HG03025 (cell line): ENCODE measurements around the gene ZNF98.

Experiments used
- ATAC-seq: cut with Tn5 transposase; IDR thresholded peaks from one replicate; pipeline ENCODE4 v1.9.1; 2021; ENCODE audit warnings: mild to moderate bottlenecking, moderate library complexity; ENCODE audit not compliant: unreplicated experiment, low FRiP score

Gene ZNF98

DNA sequence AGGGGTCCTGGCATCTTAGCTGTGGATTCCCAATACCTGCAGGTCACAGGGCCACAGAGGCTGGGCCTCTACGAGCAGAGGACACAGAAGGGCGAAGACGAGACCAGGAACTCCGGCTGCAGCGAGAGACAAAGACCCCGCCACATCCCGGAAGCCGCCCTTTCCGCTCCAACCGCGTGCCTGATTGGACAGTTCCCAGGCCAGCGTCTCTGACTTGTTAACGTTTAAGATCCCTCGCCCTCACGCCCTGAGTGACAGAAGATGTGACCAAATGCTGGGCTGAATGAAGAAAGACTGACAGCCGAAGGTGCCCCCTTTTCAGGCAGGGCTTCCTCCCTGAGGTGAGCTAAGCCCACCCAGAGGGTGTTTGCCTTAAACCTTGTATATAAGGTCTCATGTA lies at the start of gene ZNF98:
Gene ZNF98 (minus strand): TSS at position 136 of the 400 bp plus-strand sequence. CDS start 122 bp downstream, at position 14.
- no peak for ATAC-seq

- ATAC-seq, result no peak
These were observed 24.5 kb upstream of the ZNF98 start for GRCh38 chr19:22446605-22447004.

DNA sequence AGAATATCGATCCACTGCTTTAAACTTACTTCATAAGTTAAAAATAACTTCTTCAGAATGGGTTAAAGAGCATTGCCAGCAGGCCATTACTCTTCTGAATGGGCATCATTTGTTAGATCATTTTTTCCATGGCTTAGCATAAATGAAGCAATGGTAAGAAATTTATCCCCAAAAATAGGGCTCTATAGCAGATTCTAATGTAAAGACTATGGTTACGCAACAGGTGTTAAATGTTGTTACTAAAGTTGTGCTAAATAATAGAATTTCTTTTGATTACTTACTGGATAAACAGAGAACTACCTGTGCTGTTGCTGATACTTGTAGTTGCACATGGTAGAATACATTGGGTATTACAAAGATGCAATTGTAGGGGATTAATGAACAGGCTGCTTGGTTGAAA lies 15.9 kb upstream of the ZNF98 start:
- ATAC-seq, result no peak

- ATAC-seq, result no peak
These were observed 6.1 kb upstream of the ZNF98 start for GRCh38 chr19:22427960-22428913.

GRCh38 chr19:22427547-22427946 lies 5.4 kb upstream of the ZNF98 start:
- ATAC-seq, result no peak

- ATAC-seq, result no peak
These were observed 4.8 kb upstream of the ZNF98 start for GRCh38 chr19:22426901-22427300.

GRCh38 chr19:22421797-22422196 lies 349 bp downstream of the ZNF98 start:
- no peak for ATAC-seq

GRCh38 chr19:22354665-22355064 lies 67.5 kb downstream of the ZNF98 start:
- ATAC-seq, result no peak
